K562 (cell line): ENCODE measurements around the gene NCAPD2. TPM values are rescaled to one million over a fixed set of nuclear protein-coding genes. Genes with fewer than 3 reads are reported as not detected.

ENCODE experiments used
- ATAC-seq: fragments of 200-7000 bp; cut with Tn5 transposase; 3 replicates; pipeline ENCODE4 v1.9.1; 2020; ENCODE audit warnings: moderate library complexity
- BruUV-seq: library from RNA; stranded (reverse); fragments of 400-500 nt; replicated peaks from 2 replicates; lab custom pipeline; 2021; lab: Mats Ljungman, UMichigan
- CTCF ChIA-PET: fragments of 300-600 bp; formaldehyde crosslinking; extraction: SDS; loops from one replicate; lab custom pipeline; 2021; ENCODE audit warnings: low intra/inter-chr PET ratio; lab: Yijun Ruan, JAX
- POLR2A ChIA-PET: fragments of 300-600, 350-650 bp; sonication (Branson Sonifier 250); formaldehyde crosslinking; extraction: SDS; loops from one replicate; lab custom pipeline; 2021; ENCODE audit warnings: antibody characterized with exemption, inconsistent platforms; lab: Yijun Ruan, JAX
- DNase-seq, 4 experiments: peaks; one replicate each; pipeline versions ENCODE4 v3.0.0 to v3.0.0-alpha.2; 2011 to 2018; ENCODE audit warnings: low spot score in 3 of 4, mixed read lengths in 3 of 4; ENCODE audit errors: extremely low read depth in 1 of 4
- FAIRE-seq: peaks from 2 replicates; lab custom pipeline; 2011; peaks lifted over from hg19 to GRCh38; lab: Jason Lieb, UNC
- H2AFZ ChIP-seq: 2 replicates; pipeline ENCODE4 v1.6.0; 2011; ENCODE audit warnings: low read depth, low read length, control low read depth, inconsistent platforms
- H3K27ac ChIP-seq: fragments of 200-600 bp; 3 replicates; pipeline ENCODE4 v1.8.0; 2011; ENCODE audit warnings: low read depth, mild to moderate bottlenecking, control low read depth, inconsistent platforms, low read length, moderate library complexity, mixed read lengths; ENCODE audit errors: extremely low read depth
- H3K27me3 ChIP-seq, 2 experiments: fragments of 300-600 bp in 1 of 2; 2 replicates in 1 of 2; 3 replicates in 1 of 2; pipeline versions ENCODE4 v1.6.0 to v1.8.0; 2011; ENCODE audit warnings: inconsistent platforms in 2 of 2, low read length in 2 of 2, mild to moderate bottlenecking in 1 of 2, mixed read lengths in 1 of 2, moderate library complexity in 1 of 2; ENCODE audit not compliant: control insufficient read depth in 2 of 2, insufficient read depth in 2 of 2
- H3K36me3 ChIP-seq: fragments of 300-600 bp; 3 replicates; pipeline ENCODE4 v1.8.0; 2011; ENCODE audit warnings: mild to moderate bottlenecking, low read length, inconsistent platforms; ENCODE audit not compliant: control insufficient read depth, insufficient read depth
- H3K4me1 ChIP-seq, 2 experiments: fragments of 200-600 bp in 1 of 2; replicated peaks in 1 of 2; 2 replicates in 1 of 2; 3 replicates in 1 of 2; pipeline versions ENCODE4 v1.5.1 to v1.8.0; 2011; ENCODE audit warnings: inconsistent platforms in 2 of 2, low read length in 2 of 2, mild to moderate bottlenecking in 1 of 2, mixed read lengths in 1 of 2, moderate library complexity in 1 of 2; ENCODE audit not compliant: control insufficient read depth in 2 of 2, insufficient read depth in 2 of 2
- H3K4me2 ChIP-seq: 2 replicates; pipeline ENCODE4 v1.6.1; 2011; ENCODE audit warnings: low read length, control low read depth, inconsistent platforms, mixed read lengths; ENCODE audit not compliant: insufficient read depth
- H3K4me3 ChIP-seq: fragments of 200-600 bp; sonication (generic), shearing (Covaris generic); 2 replicates; pipeline ENCODE4 v1.5.1; 2016; ENCODE audit warnings: control low read depth, inconsistent platforms
- H3K79me2 ChIP-seq: fragments of 200-600 bp; 3 replicates; pipeline ENCODE4 v1.8.0; 2011; ENCODE audit warnings: low read length, inconsistent platforms; ENCODE audit not compliant: control insufficient read depth, insufficient read depth
- H3K9ac ChIP-seq, 2 experiments: 2 replicates each; pipeline versions ENCODE4 v1.6.0 to v1.6.1; 2011; ENCODE audit warnings: low read depth in 2 of 2, low read length in 2 of 2, control low read depth in 1 of 2, inconsistent platforms in 1 of 2, mild to moderate bottlenecking in 1 of 2, mixed read lengths in 1 of 2; ENCODE audit not compliant: insufficient read depth in 1 of 2
- H3K9me1 ChIP-seq: one replicate; pipeline ENCODE4 v1.6.0; 2011; ENCODE audit warnings: inconsistent platforms, mild to moderate bottlenecking, low read length, moderate library complexity; ENCODE audit not compliant: control insufficient read depth, insufficient read depth
- H3K9me3 ChIP-seq: replicated peaks from 2 replicates; pipeline ENCODE4 v1.5.1; 2011; ENCODE audit warnings: low read depth, low read length, inconsistent platforms; ENCODE audit not compliant: control insufficient read depth, insufficient read depth
- H4K20me1 ChIP-seq: replicated peaks from 2 replicates; pipeline ENCODE4 v1.6.1; 2011; ENCODE audit warnings: low read length, inconsistent platforms, mixed read lengths; ENCODE audit not compliant: control insufficient read depth, insufficient read depth
- BRD9 ChIP-seq: fragments of 450-650 bp; IDR thresholded peaks from 2 replicates; pipeline ENCODE4 v1.6.1; 2018; ENCODE audit warnings: low read depth; ENCODE audit not compliant: partially characterized antibody
- GTF2A2 ChIP-seq: IDR thresholded peaks from 2 replicates; pipeline ENCODE4 v1.6.1; 2016; ENCODE audit warnings: mild to moderate bottlenecking, missing genetic modification characterization, missing compliant biosample characterization
- HDAC1 ChIP-seq, 2 experiments: fragments of 450-650 bp; IDR thresholded peaks; 2 replicates each; pipeline ENCODE4 v1.6.1; 2016 to 2017; ENCODE audit warnings: inconsistent platforms in 1 of 2, mild to moderate bottlenecking in 1 of 2, moderate library complexity in 1 of 2
- KDM1A ChIP-seq, 2 experiments: fragments of 450-650 bp; IDR thresholded peaks; 2 replicates each; pipeline ENCODE4 v1.6.1; 2016; ENCODE audit warnings: mild to moderate bottlenecking in 2 of 2
- MCM5 ChIP-seq: fragments of 450-650 bp; IDR thresholded peaks from 2 replicates; pipeline ENCODE4 v1.6.1; 2016; ENCODE audit warnings: low read depth
- NFIX ChIP-seq: fragments of 250-450 bp; sonication (Bioruptor Pico); IDR thresholded peaks from 2 replicates; pipeline ENCODE4 v1.4.0; 2020; ENCODE audit warnings: low read depth, mild to moderate bottlenecking, moderate library complexity
- RBM17 ChIP-seq: fragments of 200-400 bp; formaldehyde crosslinking; IDR thresholded peaks from 2 replicates; pipeline ENCODE4 v1.6.1; 2017; ENCODE audit warnings: low read depth, mild to moderate bottlenecking, low read length, borderline replicate concordance
- RHOXF2B ChIP-seq: fragments of 250-450 bp; sonication (Bioruptor Pico); conservative IDR thresholded peaks from 2 replicates; pipeline ENCODE4 v1.5.1; 2021
- SNAPC5 ChIP-seq: fragments of 250-450 bp; sonication (Bioruptor Pico); IDR thresholded peaks from 2 replicates; pipeline ENCODE4 v1.8.0; 2021; ENCODE audit warnings: moderate library complexity, mild to moderate bottlenecking, inconsistent platforms
- ZNF583 ChIP-seq: fragments of 250-450 bp; sonication (Bioruptor Pico); IDR thresholded peaks from 2 replicates; pipeline ENCODE4 v1.4.0; 2020
- ZNF644 ChIP-seq: fragments of 200-800 bp; sonication (Bioruptor generic); IDR thresholded peaks from 2 replicates; pipeline ENCODE4 v1.6.1; 2016; ENCODE audit warnings: low read depth, missing genetic modification characterization, missing compliant biosample characterization
- ZNF778 ChIP-seq: fragments of 450-650 bp; formaldehyde crosslinking; IDR thresholded peaks from 2 replicates; pipeline ENCODE4 v1.4.0; 2020; ENCODE audit warnings: mild to moderate bottlenecking, moderate library complexity
- WGBS: fragments of 100-300 bp; shearing (Covaris generic); methylation state at CpG from one replicate; pipeline ENCODE4 v1.1.6; 2016; ENCODE audit warnings: low coverage, mixed read lengths; ENCODE audit not compliant: insufficient coverage; ENCODE audit errors: missing lambda C conversion rate; 5-methylcytosine and 5-hydroxymethylcytosine counted together
- in situ Hi-C: fragments of 300-500 bp; cut with MboI; formaldehyde crosslinking; loops from 4 replicates; pipeline ENCODE4 v1.15.0; 2018; ENCODE audit warnings: inconsistent platforms, mixed read lengths
- intact Hi-C: fragments of 100-400 bp; cut with micrococcal nuclease; formaldehyde crosslinking; loops from 2 replicates; pipeline ENCODE4 v1.14.2; 2022
- polyA plus RNA-seq, 8 experiments: library from polyadenylated mRNA; depleted of rRNA in 4 of 8; stranded (reverse) in 5 of 8; unstranded in 3 of 8; fragments of >200 nt; fragmentation: Nextera tagmentation in 2 of 8; fragmentation: Illumina TruSeq in 1 of 8; extraction: Ambion mirVana in 2 of 8; extraction: Trizol in 1 of 8; gene quantifications; 2 replicates each; pipeline versions ENCODE4 v1.2.1 to v1.2.3, GENCODE V29; 2011 to 2014; ENCODE audit warnings: inconsistent platforms in 1 of 8, missing spikeins in 1 of 8
- total RNA-seq, 7 experiments: library from RNA; depleted of rRNA in 6 of 7; stranded (reverse); fragments of >200 nt in 6 of 7; fragmentation: Illumina TruSeq in 2 of 7; extraction: Trizol in 2 of 7; gene quantifications; 2 replicates each; pipeline versions ENCODE4 v1.2.1 to v1.2.3, GENCODE V29; 2011 to 2021; ENCODE audit warnings: low replicate concordance in 1 of 7

NCAPD2 gene
- total and polyA plus RNA-seq, 9 of the 15 experiments (the other 6 are each of a cell fraction or from before 2014, with no cell fraction given): 16.9 to 93.7 (median 68.3) TPM

- Histone ChIP-seq H3K4me1 (peaks cover 14 to 19% of the 10 kb centered on the region in 2 experiments; a peak in 4 of 5 replicates), H3K27me3 (no peaks in the 10 kb centered on the region), H3K4me2 (no peak overlapping the region), H3K79me2 (no peaks in the 10 kb centered on the region; the same call in 2 of the 3 replicates), H3K9me1 (no peaks in the 10 kb centered on the region), H3K4me3 (no peak overlapping the region), H4K20me1 (no peaks in the 10 kb centered on the region), H3K36me3 (peaks cover 10% of the 10 kb centered on the region; the same call in 2 of the 3 replicates), H2AFZ (no peak overlapping the region)
- in situ Hi-C loops: loop anchor here (25.0 kb wide), 1 partner anchor 407 kb away; no protein-coding TSS in a partner anchor
- intact Hi-C loops: no loop called here
- DNase-seq (no peak), ATAC-seq (no peak)
- CTCF ChIA-PET: no interaction called here
- no peak for TF ChIP-seq BRD9
- TF ChIP-seq HDAC1 (IDR thresholded peaks at IDR 0.05): no peak
- TF ChIP-seq NFIX (CRISPR knock-in tag): no peak
- TF ChIP-seq RBM17: no peak
- TF ChIP-seq MCM5: no peak
- TF ChIP-seq KDM1A (IDR thresholded peaks at IDR 0.05): no peak
- no peak for TF ChIP-seq ZNF778 (CRISPR knock-in tag)
- no peak for TF ChIP-seq GTF2A2 (tag)
- no peak for TF ChIP-seq SNAPC5 (CRISPR knock-in tag)
- no peak for TF ChIP-seq RHOXF2B (CRISPR knock-in tag)
- no peak for TF ChIP-seq ZNF583 (CRISPR knock-in tag)
- TF ChIP-seq ZNF644: no peak
- TF ChIP-seq, all 486 proteins: peak for 0
- POLR2A ChIA-PET: interaction anchor here (0.6 to 1.0 kb wide), 4 partner anchors 10 to 229 kb away, joined by 3 read pairs; no protein-coding TSS in a partner anchor
- no peaks in the 10 kb centered on the region for H3K9me3 ChIP-seq
- WGBS: 46% methylated on average over 6 of the region's 6 CpGs
- H3K27ac ChIP-seq: no peak overlapping the region
- BruUV-seq: no TSS peak
- no peak overlapping the region; a peak in 1 of 4 replicates for H3K9ac ChIP-seq
- no peak for FAIRE-seq
These were observed 24.8 kb upstream of the NCAPD2 start for GRCh38 chr12:6469092-6469491.
